Erythroblast (primary cell): ENCODE measurements around the gene CYP46A1.

Experiments
- DNase-seq, 2 experiments: peaks; one replicate each; lab custom pipeline; 2025; lab: John Stamatoyannopoulos, UW
- GATA1 ChIP-seq: IDR thresholded peaks from 2 replicates; pipeline ENCODE4 v1.6.1; 2011; ENCODE audit warnings: low read depth, mild to moderate bottlenecking, control low read depth, low read length, moderate library complexity
- POLR2A ChIP-seq: IDR thresholded peaks from 2 replicates; pipeline ENCODE4 v1.6.1; 2011; ENCODE audit warnings: mild to moderate bottlenecking, low read length

The CYP46A1 gene

DNA sequence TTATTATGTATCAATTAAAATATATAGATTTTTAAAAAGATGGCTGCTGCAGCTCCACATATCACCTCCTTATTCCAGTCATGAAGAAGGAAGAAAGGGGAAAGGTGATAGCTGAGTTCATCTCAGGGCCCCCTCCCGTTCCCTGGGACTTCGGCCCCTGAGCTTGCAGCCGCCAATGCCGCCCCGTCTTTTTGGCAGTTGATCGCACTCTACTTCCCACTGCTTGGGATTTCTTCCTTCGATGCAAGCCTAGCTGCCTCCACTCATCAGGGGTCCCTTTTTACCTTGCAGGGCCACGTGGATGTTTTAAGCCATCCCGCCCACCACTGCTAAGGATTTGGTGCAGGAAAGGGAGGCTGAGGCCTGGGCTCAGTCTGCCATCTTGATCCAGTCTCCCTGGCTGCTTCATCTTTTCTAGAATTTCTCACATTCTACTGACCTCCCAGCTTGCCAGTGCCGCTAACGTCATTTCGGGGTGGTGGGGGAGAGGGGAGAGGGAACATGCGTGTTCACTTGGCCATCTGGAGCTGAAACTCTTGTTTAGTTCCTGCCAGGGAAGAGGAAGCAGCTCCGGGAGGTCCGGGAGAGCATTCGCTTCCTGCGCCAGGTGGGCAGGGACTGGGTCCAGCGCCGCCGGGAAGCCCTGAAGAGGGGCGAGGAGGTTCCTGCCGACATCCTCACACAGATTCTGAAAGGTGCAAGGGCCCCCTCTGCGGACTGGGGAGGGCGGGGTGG is 31.3 kb downstream of the CYP46A1 start:
- no peak for DNase-seq

GRCh38 chr14:99716091-99716849 is 32.2 kb downstream of the CYP46A1 start:
- TF ChIP-seq GATA1 (no peak), POLR2A (no peak)
- no peak for DNase-seq

More for the DNA sequence above, 31.3 kb downstream of the CYP46A1 start:
- TF ChIP-seq GATA1 (no peak), POLR2A (no peak)

DNA sequence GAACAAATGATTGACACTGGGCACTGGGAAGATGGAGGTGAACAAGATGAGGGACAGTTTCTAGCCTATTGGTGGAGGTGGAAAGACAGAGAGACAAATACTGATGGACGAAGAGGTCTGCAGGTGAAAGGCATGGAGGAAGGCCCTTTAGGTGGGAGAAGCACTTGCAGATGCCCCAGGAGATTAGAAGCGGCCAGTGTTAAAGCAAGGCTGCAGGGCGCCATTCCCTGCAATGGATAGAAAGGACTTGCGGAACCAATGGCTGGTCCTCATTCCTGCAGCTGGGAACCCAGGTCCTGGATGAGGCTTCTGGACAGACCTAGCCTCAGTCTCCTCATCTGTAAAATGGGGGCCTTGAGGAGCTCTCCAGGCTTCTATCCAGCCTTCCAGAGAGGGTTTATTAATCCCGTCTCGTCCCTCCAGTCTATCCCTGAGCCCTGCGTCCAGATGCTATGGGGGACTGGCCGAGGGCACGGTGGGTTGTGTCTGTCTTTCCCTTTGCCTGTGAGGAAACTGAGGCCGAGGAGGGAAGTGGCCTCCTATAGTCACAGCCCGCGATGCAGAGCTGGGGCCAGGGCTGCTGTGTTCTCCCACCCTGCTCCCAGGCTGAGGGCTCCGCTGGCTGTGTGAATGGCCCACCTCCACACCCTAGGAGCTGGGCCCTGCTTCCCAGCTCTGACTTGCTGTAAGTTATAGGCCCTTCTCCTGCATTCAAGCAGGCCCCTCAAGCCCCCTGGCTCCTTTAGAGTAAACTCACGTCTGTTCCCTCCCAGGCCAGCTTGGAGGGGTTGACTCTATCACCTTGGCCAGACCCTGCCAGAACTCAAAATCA is 33.0 kb downstream of the CYP46A1 start:
- no peak for DNase-seq
- TF ChIP-seq POLR2A (no peak), GATA1 (no peak)

- no peak for DNase-seq
Observed at GRCh38 chr14:99717682-99718013, 33.5 kb downstream of the CYP46A1 start.

DNA sequence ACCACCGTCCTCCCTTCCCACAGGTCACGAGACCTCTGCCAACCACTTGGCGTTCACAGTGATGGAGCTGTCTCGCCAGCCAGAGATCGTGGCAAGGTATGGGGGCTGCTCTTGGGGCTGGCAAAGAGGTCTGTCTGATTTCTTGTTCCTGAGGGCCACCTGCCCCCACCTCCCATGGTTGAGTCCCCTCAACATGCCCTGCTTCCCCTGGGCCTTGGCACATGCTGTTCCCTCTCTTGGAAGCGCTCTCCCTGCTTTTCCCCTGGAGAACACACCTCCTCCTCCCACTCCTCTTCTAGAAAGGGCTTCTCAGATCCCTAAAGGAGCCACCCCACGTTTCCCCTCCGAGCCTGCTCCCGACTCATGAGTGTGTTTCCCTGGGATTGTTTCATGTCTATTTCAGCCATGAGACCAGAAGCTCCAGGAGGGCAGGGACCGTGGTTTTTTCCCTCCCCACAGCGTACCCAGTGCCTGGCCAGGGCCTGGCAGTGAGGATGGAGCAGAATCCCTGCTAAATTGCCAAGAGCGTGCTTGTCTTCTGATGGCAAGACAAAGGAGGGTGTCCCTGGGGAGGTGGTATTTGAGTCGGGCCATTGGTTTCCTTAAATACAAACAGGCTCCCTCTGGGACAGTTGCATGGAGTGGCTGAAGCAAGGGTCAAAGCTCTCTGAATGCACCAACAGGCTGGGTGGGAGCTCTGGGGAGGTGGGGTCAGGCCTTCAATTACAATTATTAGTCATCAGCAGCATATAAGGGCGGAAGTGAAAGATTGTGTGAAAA is 34.1 kb downstream of the CYP46A1 start:
- DNase-seq: no peak
- TF ChIP-seq GATA1 (no peak), POLR2A (no peak)

More at GRCh38 chr14:99717682-99718013, 33.5 kb downstream of the CYP46A1 start:
- no peak for TF ChIP-seq POLR2A

GRCh38 chr14:99718811-99719192 is 34.7 kb downstream of the CYP46A1 start:
- DNase-seq: no peak
- no peak for TF ChIP-seq GATA1
- TF ChIP-seq POLR2A: no peak

- no peak for DNase-seq
- no peak for TF ChIP-seq GATA1
- no peak for TF ChIP-seq POLR2A
Observed at GRCh38 chr14:99720941-99721791, 37.1 kb downstream of the CYP46A1 start.

- DNase-seq: no peak
- no peak for TF ChIP-seq POLR2A
Observed at GRCh38 chr14:99721792-99722516, 37.9 kb downstream of the CYP46A1 start.

GRCh38 chr14:99722741-99723140 is 38.6 kb downstream of the CYP46A1 start:
- no peak for DNase-seq
- no peak for TF ChIP-seq POLR2A
- TF ChIP-seq GATA1: no peak

DNA sequence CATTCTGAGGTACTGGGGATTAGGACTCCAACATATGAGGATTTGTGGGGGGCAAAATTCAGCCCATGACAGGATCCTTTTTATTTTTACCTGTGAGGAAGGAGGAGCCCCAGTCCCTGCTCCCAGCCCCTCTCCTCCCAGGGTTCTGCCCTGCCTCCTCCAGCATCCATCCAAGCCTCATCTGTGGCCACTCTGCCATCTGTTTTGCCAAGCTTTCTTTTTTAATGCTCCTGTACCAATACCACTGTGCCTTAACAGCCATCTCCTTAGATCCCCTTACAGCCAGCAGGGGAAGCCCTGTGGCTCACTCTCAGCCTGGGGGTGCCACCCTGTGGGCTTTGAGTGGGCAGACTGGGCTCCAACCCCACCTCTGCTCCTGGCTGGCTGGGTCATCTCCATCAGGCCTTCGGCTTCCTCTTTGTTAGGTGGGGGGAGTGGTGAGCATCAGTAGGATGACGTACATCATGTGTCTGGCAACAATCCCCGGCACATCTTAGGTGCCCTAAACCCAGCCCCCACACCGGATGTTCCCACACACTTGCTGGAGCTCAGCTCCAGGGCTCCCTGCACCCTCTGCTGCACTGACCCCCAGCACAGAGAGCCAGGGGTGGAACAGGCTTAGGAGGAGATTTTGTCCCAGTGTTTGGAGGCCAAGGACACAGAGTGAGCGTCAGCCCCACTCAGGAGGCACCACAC is 40.2 kb downstream of the CYP46A1 start:
- TF ChIP-seq GATA1 (no peak), POLR2A (no peak)
- no peak for DNase-seq
